HUDEP-2 (cell line): ENCODE measurements around the gene TFR2.

Experiments used
- DNase-seq, 76 experiments: peaks; one replicate each; lab custom pipeline; 2025; ENCODE audit not compliant: unreplicated experiment in 76 of 76; lab: John Stamatoyannopoulos, UW

Gene TFR2

GRCh38 chr7:100590077-100590737, 51.1 kb downstream of the TFR2 start:
- DNase-seq: no peak

GRCh38 chr7:100589341-100589947, 51.9 kb downstream of the TFR2 start:
- no peak for DNase-seq

- peak in 11 of 76 experiments; percentile 11 to 48 (median 24) for DNase-seq
Observed at GRCh38 chr7:100588438-100588837, 52.9 kb downstream of the TFR2 start.

GRCh38 chr7:100586266-100587025, 54.9 kb downstream of the TFR2 start, which contains the start of gene FBXO24:
Gene FBXO24 (plus strand): TSS chr7:100586328. CDS start chr7:100586626, 298 bp downstream.
- peak; percentile 60 to 100 (median 99) for DNase-seq

- peak in 31 of 76 experiments; percentile 3 to 69 (median 48) for DNase-seq
Observed at GRCh38 chr7:100585511-100586265, 55.7 kb downstream of the TFR2 start, which contains the start of gene LRCH4. Gene LRCH4 (minus strand): TSS chr7:100586129. CDS start chr7:100586100, 29 bp downstream.

- peak in 3 of 76 experiments; percentile 10 to 20 (median 14) for DNase-seq
Observed at GRCh38 chr7:100584683-100585510, 56.5 kb downstream of the TFR2 start.

GRCh38 chr7:100584054-100584682, 57.2 kb downstream of the TFR2 start:
- no peak for DNase-seq

- DNase-seq: peak in 36 of 76 experiments; percentile 2 to 44 (median 22)
Observed at GRCh38 chr7:100583132-100584053, 58.0 kb downstream of the TFR2 start.

GRCh38 chr7:100582650-100583049, 58.7 kb downstream of the TFR2 start:
- no peak for DNase-seq

GRCh38 chr7:100582041-100582579, 59.2 kb downstream of the TFR2 start:
- DNase-seq: no peak

GRCh38 chr7:100580466-100581283, 60.7 kb downstream of the TFR2 start:
- DNase-seq: no peak

GRCh38 chr7:100578246-100579183, 62.8 kb downstream of the TFR2 start:
- no peak for DNase-seq

GRCh38 chr7:100577507-100577906, 63.8 kb downstream of the TFR2 start:
- DNase-seq: no peak

- no peak for DNase-seq
Observed at GRCh38 chr7:100577103-100577502, 64.2 kb downstream of the TFR2 start.

- no peak for DNase-seq
Observed at GRCh38 chr7:100576384-100576993, 64.9 kb downstream of the TFR2 start.
